HepG2 (cell line): ENCODE data around the gene ACTR3. TPM values are rescaled to one million over a fixed set of nuclear protein-coding genes. Genes with fewer than 3 reads are reported as not detected.

Experiments
- ARHGAP35 ChIP-seq: sonication (generic); formaldehyde crosslinking; IDR thresholded peaks from 2 replicates; pipeline ENCODE4 v1.9.0; 2022; ENCODE audit warnings: mild to moderate bottlenecking, inconsistent platforms, moderate library complexity, missing genetic modification reagents, borderline replicate concordance
- ATF5 ChIP-seq: sonication (generic); formaldehyde crosslinking; IDR thresholded peaks from 2 replicates; pipeline ENCODE4 v1.4.0; 2020; ENCODE audit warnings: mild to moderate bottlenecking, low read depth, missing genetic modification reagents
- HNF4G ChIP-seq, 2 experiments: sonication (generic) in 1 of 2; formaldehyde crosslinking in 1 of 2; IDR thresholded peaks; 2 replicates each; pipeline versions ENCODE4 v1.4.0 to v1.6.1; 2011 to 2020; ENCODE audit warnings: borderline replicate concordance in 2 of 2, low read depth in 2 of 2, mild to moderate bottlenecking in 2 of 2, low read length in 1 of 2, missing genetic modification reagents in 1 of 2, moderate library complexity in 1 of 2
- HOXA7 ChIP-seq: sonication (generic); formaldehyde crosslinking; IDR thresholded peaks from 2 replicates; pipeline ENCODE4 v1.8.1; 2022; ENCODE audit warnings: mild to moderate bottlenecking, missing genetic modification reagents, moderate library complexity
- IKZF1 ChIP-seq: fragments of 450-650 bp; IDR thresholded peaks from 2 replicates; pipeline ENCODE4 v1.7.1; 2016
- MAZ ChIP-seq, 2 experiments: sonication (generic) in 1 of 2; formaldehyde crosslinking in 1 of 2; IDR thresholded peaks; 2 replicates each; pipeline versions ENCODE4 v1.5.0 to v1.6.1; 2012 to 2020; ENCODE audit warnings: low read depth in 2 of 2, mild to moderate bottlenecking in 2 of 2, borderline replicate concordance in 1 of 2, improper control_type of control experiment in 1 of 2, low read length in 1 of 2, missing genetic modification reagents in 1 of 2, moderate library complexity in 1 of 2
- NR2F1 ChIP-seq, 2 experiments: fragments of 450-650 bp in 1 of 2; formaldehyde crosslinking in 1 of 2; IDR thresholded peaks; 2 replicates each; pipeline versions ENCODE4 v1.5.0 to v1.6.1; 2016 to 2020; ENCODE audit warnings: mild to moderate bottlenecking in 1 of 2, missing compliant biosample characterization in 1 of 2, missing genetic modification reagents in 1 of 2, moderate library complexity in 1 of 2
- PHF5A ChIP-seq: IDR thresholded peaks from one replicate; pipeline ENCODE4 v1.6.1; 2018; ENCODE audit warnings: low read depth, missing genetic modification reagents; ENCODE audit not compliant: unreplicated experiment
- RARG ChIP-seq: sonication (generic); formaldehyde crosslinking; IDR thresholded peaks from 2 replicates; pipeline ENCODE4 v1.4.0; 2020; ENCODE audit warnings: low read depth, mild to moderate bottlenecking, missing genetic modification reagents
- STAT5B ChIP-seq: sonication (generic); formaldehyde crosslinking; IDR thresholded peaks from 2 replicates; pipeline ENCODE4 v1.4.0; 2020; ENCODE audit warnings: missing genetic modification reagents
- SUZ12 ChIP-seq: fragments of 150-350 bp; IDR thresholded peaks from 2 replicates; pipeline ENCODE4 v1.6.1; 2014; ENCODE audit warnings: low read depth, low read length
- ZNF138 ChIP-seq: sonication (generic); formaldehyde crosslinking; IDR thresholded peaks from 2 replicates; pipeline ENCODE4 v1.5.0; 2020; ENCODE audit warnings: mild to moderate bottlenecking, low read depth, missing genetic modification reagents
- ZNF430 ChIP-seq: sonication (generic); formaldehyde crosslinking; IDR thresholded peaks from 2 replicates; pipeline ENCODE4 v1.9.0; 2021; ENCODE audit warnings: mild to moderate bottlenecking, missing genetic modification reagents
- ZNF431 ChIP-seq: sonication (generic); formaldehyde crosslinking; IDR thresholded peaks from 2 replicates; pipeline ENCODE4 v1.9.0; 2022; ENCODE audit warnings: missing genetic modification reagents, low read depth, mild to moderate bottlenecking, borderline replicate concordance
- ZNF776 ChIP-seq: sonication (generic); formaldehyde crosslinking; IDR thresholded peaks from 2 replicates; pipeline ENCODE4 v1.4.0; 2020; ENCODE audit warnings: mild to moderate bottlenecking, missing genetic modification reagents
- polyA plus RNA-seq, 8 experiments: library from polyadenylated mRNA; depleted of rRNA in 3 of 8; stranded (reverse) in 7 of 8; unstranded in 1 of 8; fragments of >200 nt; fragmentation: Illumina TruSeq in 4 of 8; extraction: Trizol in 4 of 8; gene quantifications; 2 replicates each; pipeline versions ENCODE4 v1.2.1 to v1.2.3, GENCODE V29; 2011 to 2016; ENCODE audit warnings: low read depth in 4 of 8, missing spikeins in 1 of 8, mixed read lengths in 1 of 8; ENCODE audit not compliant: insufficient read depth in 1 of 8
- total RNA-seq, 5 experiments: library from RNA; depleted of rRNA; stranded (reverse); fragments of >200 nt; fragmentation: Illumina TruSeq; extraction: Trizol; gene quantifications; 2 replicates each; pipeline ENCODE4 v1.2.3, GENCODE V29; 2016; ENCODE audit warnings: low read depth in 1 of 5
- TF ChIP-seq, protein P1 (sequence below): sonication (generic); formaldehyde crosslinking; IDR thresholded peaks from 2 replicates; pipeline ENCODE4 v1.4.0; 2020; ENCODE audit warnings: missing genetic modification reagents
- TF ChIP-seq, protein P2 (sequence below): sonication (generic); formaldehyde crosslinking; conservative IDR thresholded peaks from 2 replicates; pipeline ENCODE4 v1.4.0; 2020; ENCODE audit warnings: missing genetic modification reagents
- TF ChIP-seq, protein P3 (sequence below): sonication (generic); formaldehyde crosslinking; IDR thresholded peaks from 2 replicates; pipeline ENCODE4 v1.5.1; 2020; ENCODE audit warnings: mild to moderate bottlenecking, moderate library complexity, missing genetic modification reagents

ACTR3 gene
- total and polyA plus RNA-seq, 2 of the 13 experiments (the other 11 are each of a cell fraction or from before 2014, with no cell fraction given), result 123 to 225 TPM

- TF ChIP-seq, protein P1, sequence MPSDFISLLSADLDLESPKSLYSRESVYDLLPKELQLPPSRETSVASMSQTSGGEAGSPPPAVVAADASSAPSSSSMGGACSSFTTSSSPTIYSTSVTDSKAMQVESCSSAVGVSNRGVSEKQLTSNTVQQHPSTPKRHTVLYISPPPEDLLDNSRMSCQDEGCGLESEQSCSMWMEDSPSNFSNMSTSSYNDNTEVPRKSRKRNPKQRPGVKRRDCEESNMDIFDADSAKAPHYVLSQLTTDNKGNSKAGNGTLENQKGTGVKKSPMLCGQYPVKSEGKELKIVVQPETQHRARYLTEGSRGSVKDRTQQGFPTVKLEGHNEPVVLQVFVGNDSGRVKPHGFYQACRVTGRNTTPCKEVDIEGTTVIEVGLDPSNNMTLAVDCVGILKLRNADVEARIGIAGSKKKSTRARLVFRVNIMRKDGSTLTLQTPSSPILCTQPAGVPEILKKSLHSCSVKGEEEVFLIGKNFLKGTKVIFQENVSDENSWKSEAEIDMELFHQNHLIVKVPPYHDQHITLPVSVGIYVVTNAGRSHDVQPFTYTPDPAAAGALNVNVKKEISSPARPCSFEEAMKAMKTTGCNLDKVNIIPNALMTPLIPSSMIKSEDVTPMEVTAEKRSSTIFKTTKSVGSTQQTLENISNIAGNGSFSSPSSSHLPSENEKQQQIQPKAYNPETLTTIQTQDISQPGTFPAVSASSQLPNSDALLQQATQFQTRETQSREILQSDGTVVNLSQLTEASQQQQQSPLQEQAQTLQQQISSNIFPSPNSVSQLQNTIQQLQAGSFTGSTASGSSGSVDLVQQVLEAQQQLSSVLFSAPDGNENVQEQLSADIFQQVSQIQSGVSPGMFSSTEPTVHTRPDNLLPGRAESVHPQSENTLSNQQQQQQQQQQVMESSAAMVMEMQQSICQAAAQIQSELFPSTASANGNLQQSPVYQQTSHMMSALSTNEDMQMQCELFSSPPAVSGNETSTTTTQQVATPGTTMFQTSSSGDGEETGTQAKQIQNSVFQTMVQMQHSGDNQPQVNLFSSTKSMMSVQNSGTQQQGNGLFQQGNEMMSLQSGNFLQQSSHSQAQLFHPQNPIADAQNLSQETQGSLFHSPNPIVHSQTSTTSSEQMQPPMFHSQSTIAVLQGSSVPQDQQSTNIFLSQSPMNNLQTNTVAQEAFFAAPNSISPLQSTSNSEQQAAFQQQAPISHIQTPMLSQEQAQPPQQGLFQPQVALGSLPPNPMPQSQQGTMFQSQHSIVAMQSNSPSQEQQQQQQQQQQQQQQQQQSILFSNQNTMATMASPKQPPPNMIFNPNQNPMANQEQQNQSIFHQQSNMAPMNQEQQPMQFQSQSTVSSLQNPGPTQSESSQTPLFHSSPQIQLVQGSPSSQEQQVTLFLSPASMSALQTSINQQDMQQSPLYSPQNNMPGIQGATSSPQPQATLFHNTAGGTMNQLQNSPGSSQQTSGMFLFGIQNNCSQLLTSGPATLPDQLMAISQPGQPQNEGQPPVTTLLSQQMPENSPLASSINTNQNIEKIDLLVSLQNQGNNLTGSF, result no peak
- 0 out of 2 replicates have a peak, but pooled peaks have one; percentile 43 for TF ChIP-seq HNF4G (IDR thresholded peaks at IDR 0.05; ENCODE audit: borderline replicate concordance, low read depth, low read length)
- TF ChIP-seq HNF4G (CRISPR knock-in tag; IDR thresholded peaks at IDR 0.05; ENCODE audit: borderline replicate concordance, low read depth), result no peak
- 0 out of 2 replicates have a peak, but pooled peaks have one; percentile 13 for TF ChIP-seq ZNF430 (CRISPR knock-in tag)
- no peak for TF ChIP-seq ATF5 (CRISPR knock-in tag)
- TF ChIP-seq RARG, result no peak
- no peak for TF ChIP-seq HOXA7
- TF ChIP-seq STAT5B (CRISPR knock-in tag), result no peak
- TF ChIP-seq, protein P2, sequence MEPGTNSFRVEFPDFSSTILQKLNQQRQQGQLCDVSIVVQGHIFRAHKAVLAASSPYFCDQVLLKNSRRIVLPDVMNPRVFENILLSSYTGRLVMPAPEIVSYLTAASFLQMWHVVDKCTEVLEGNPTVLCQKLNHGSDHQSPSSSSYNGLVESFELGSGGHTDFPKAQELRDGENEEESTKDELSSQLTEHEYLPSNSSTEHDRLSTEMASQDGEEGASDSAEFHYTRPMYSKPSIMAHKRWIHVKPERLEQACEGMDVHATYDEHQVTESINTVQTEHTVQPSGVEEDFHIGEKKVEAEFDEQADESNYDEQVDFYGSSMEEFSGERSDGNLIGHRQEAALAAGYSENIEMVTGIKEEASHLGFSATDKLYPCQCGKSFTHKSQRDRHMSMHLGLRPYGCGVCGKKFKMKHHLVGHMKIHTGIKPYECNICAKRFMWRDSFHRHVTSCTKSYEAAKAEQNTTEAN (CRISPR knock-in tag), result no peak
- no peak for TF ChIP-seq ZNF431 (CRISPR knock-in tag)
- TF ChIP-seq ZNF138 (CRISPR knock-in tag), result no peak
- TF ChIP-seq SUZ12, result no peak
- TF ChIP-seq, protein P3, sequence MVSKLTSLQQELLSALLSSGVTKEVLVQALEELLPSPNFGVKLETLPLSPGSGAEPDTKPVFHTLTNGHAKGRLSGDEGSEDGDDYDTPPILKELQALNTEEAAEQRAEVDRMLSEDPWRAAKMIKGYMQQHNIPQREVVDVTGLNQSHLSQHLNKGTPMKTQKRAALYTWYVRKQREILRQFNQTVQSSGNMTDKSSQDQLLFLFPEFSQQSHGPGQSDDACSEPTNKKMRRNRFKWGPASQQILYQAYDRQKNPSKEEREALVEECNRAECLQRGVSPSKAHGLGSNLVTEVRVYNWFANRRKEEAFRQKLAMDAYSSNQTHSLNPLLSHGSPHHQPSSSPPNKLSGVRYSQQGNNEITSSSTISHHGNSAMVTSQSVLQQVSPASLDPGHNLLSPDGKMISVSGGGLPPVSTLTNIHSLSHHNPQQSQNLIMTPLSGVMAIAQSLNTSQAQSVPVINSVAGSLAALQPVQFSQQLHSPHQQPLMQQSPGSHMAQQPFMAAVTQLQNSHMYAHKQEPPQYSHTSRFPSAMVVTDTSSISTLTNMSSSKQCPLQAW (CRISPR knock-in tag), result no peak
- no peak for TF ChIP-seq IKZF1
- no peak for TF ChIP-seq ARHGAP35 (CRISPR knock-in tag)
- TF ChIP-seq ZNF776 (CRISPR knock-in tag), result no peak
- no peak for TF ChIP-seq PHF5A
- peak in 1 of 2 experiments; percentile 19; a peak in 1 of 4 replicates for TF ChIP-seq NR2F1 (CRISPR knock-in tag; IDR thresholded peaks at IDR 0.05)
- TF ChIP-seq MAZ (IDR thresholded peaks at IDR 0.05; ENCODE audit: borderline replicate concordance, low read depth, low read length), result no peak
- 0 out of 2 replicates have a peak, but pooled peaks have one; percentile 15 for TF ChIP-seq MAZ (CRISPR knock-in tag; IDR thresholded peaks at IDR 0.05; ENCODE audit: low read depth)
These were observed 89.6 kb downstream of the ACTR3 start (continued) for GRCh38 chr2:113979191-113980128.
